Measurements from ENCODE around the gene DNAH11.

DNA sequence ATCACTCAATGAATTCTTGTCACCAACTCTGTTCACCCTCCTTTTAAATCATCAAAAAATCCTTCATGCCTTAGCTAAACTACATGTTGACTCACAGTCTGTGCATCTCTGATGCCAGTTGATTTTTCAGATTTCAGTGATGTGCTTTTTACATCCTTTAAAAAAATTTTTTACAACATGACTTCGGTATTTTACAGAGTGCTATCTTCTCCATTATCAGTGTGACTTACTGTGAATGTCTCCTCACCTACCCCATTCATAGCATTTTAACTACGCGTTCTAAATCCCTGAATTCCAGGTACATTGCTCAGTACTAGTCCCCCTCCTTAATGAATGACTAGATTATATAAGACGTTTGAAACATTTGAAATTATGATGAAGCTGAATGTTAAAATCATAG, 98.7 kb downstream of the DNAH11 start:
- TF ChIP-seq CTCF (CRISPR knock-in tag; IDR thresholded peaks at IDR 0.05): no peak
- no peak for TF ChIP-seq KLF16 (CRISPR knock-in tag; IDR thresholded peaks at IDR 0.05)
- no peak for TF ChIP-seq ZNF253 (CRISPR knock-in tag; IDR thresholded peaks at IDR 0.05; ENCODE audit: borderline replicate concordance)
- TF ChIP-seq POLR2A (IDR thresholded peaks at IDR 0.05; ENCODE audit: insufficient read depth in 1 of 2, low read depth in 2 of 2, low read length in 2 of 2): no peak
- TF ChIP-seq, protein P1, sequence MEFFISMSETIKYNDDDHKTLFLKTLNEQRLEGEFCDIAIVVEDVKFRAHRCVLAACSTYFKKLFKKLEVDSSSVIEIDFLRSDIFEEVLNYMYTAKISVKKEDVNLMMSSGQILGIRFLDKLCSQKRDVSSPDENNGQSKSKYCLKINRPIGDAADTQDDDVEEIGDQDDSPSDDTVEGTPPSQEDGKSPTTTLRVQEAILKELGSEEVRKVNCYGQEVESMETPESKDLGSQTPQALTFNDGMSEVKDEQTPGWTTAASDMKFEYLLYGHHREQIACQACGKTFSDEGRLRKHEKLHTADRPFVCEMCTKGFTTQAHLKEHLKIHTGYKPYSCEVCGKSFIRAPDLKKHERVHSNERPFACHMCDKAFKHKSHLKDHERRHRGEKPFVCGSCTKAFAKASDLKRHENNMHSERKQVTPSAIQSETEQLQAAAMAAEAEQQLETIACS (CRISPR knock-in tag; IDR thresholded peaks at IDR 0.05): no peak
- no peak for TF ChIP-seq SMAD3 (CRISPR knock-in tag; IDR thresholded peaks at IDR 0.05)
- no peak for TF ChIP-seq FOXK1 (CRISPR knock-in tag; IDR thresholded peaks at IDR 0.05; ENCODE audit: borderline replicate concordance, low read depth)
- no peak for TF ChIP-seq MXD4 (CRISPR knock-in tag; IDR thresholded peaks at IDR 0.05)
- TF ChIP-seq POLR2AphosphoS5 (IDR thresholded peaks at IDR 0.05; ENCODE audit: low read depth, low read length): no peak

Data from HepG2 (cell line).